HepG2 (cell line): Measurements from ENCODE around the gene GINM1. TPM values are rescaled to one million over a fixed set of nuclear protein-coding genes. Genes with fewer than 3 reads are reported as not detected.

Experiments
- AGO2 ChIP-seq: fragments of 200-400 bp; formaldehyde crosslinking; optimal IDR thresholded peaks from 2 replicates; pipeline ENCODE3; 2017; ENCODE audit warnings: mild to moderate bottlenecking, low read depth, low read length, moderate library complexity
- BCL3 ChIP-seq: sonication (generic); formaldehyde crosslinking; IDR thresholded peaks from 2 replicates; pipeline ENCODE4 v1.5.1; 2020; ENCODE audit warnings: mild to moderate bottlenecking, missing genetic modification reagents, moderate library complexity
- CENPX ChIP-seq: sonication (generic); formaldehyde crosslinking; IDR thresholded peaks from 2 replicates; pipeline ENCODE4 v1.9.0; 2021; ENCODE audit warnings: mild to moderate bottlenecking, missing genetic modification reagents, moderate library complexity
- E2F2 ChIP-seq: sonication (generic); formaldehyde crosslinking; IDR thresholded peaks from 2 replicates; pipeline ENCODE4 v1.4.0; 2020; ENCODE audit warnings: missing genetic modification reagents, borderline replicate concordance
- GATAD2A ChIP-seq: IDR thresholded peaks from 2 replicates; pipeline ENCODE4 v1.6.1; 2016
- IKZF5 ChIP-seq: IDR thresholded peaks from 2 replicates; pipeline ENCODE4 v1.6.1; 2018; ENCODE audit warnings: missing genetic modification reagents, mild to moderate bottlenecking, missing compliant biosample characterization
- MZF1 ChIP-seq: sonication (generic); formaldehyde crosslinking; IDR thresholded peaks from 2 replicates; pipeline ENCODE4 v1.8.1; 2023; ENCODE audit warnings: mild to moderate bottlenecking, missing genetic modification reagents, borderline replicate concordance
- NFRKB ChIP-seq: fragments of 450-650 bp; IDR thresholded peaks from 2 replicates; pipeline ENCODE4 v1.6.1; 2017
- NKX3-1 ChIP-seq: sonication (generic); formaldehyde crosslinking; IDR thresholded peaks from 2 replicates; pipeline ENCODE4 v1.5.0; 2020; ENCODE audit warnings: missing genetic modification reagents
- NR2F1 ChIP-seq, 2 experiments: fragments of 450-650 bp in 1 of 2; formaldehyde crosslinking in 1 of 2; IDR thresholded peaks; 2 replicates each; pipeline versions ENCODE4 v1.5.0 to v1.6.1; 2016 to 2020; ENCODE audit warnings: mild to moderate bottlenecking in 1 of 2, missing compliant biosample characterization in 1 of 2, missing genetic modification reagents in 1 of 2, moderate library complexity in 1 of 2
- PAWR ChIP-seq: sonication (generic); formaldehyde crosslinking; IDR thresholded peaks from 2 replicates; pipeline ENCODE4 v1.4.0; 2020; ENCODE audit warnings: missing genetic modification reagents, mild to moderate bottlenecking, borderline replicate concordance
- PBX3 ChIP-seq: sonication (generic); formaldehyde crosslinking; IDR thresholded peaks from 2 replicates; pipeline ENCODE4 v1.8.1; 2023; ENCODE audit warnings: missing genetic modification reagents, inconsistent platforms, borderline replicate concordance
- SKIL ChIP-seq: sonication (generic); formaldehyde crosslinking; IDR thresholded peaks from 2 replicates; pipeline ENCODE4 v1.8.0; 2022; ENCODE audit warnings: missing genetic modification reagents, mild to moderate bottlenecking, moderate library complexity, borderline replicate concordance
- TAF15 ChIP-seq: fragments of 200-400 bp; formaldehyde crosslinking; IDR thresholded peaks from one replicate; pipeline ENCODE4 v1.6.1; 2018; ENCODE audit warnings: mild to moderate bottlenecking, low read depth, low read length; ENCODE audit not compliant: poor library complexity, severe bottlenecking
- TCF7 ChIP-seq: sonication (generic); IDR thresholded peaks from 2 replicates; pipeline ENCODE4 v1.6.1; 2016; ENCODE audit warnings: antibody characterized with exemption, low read depth
- ZFAT ChIP-seq: sonication (generic); formaldehyde crosslinking; conservative IDR thresholded peaks from 2 replicates; pipeline ENCODE4 v1.8.1; 2023; ENCODE audit warnings: missing genetic modification reagents, inconsistent platforms
- ZNF335 ChIP-seq: sonication (generic); formaldehyde crosslinking; IDR thresholded peaks from 2 replicates; pipeline ENCODE4 v1.4.0; 2020; ENCODE audit warnings: missing genetic modification reagents
- ZNF652 ChIP-seq: IDR thresholded peaks from 2 replicates; pipeline ENCODE4 v1.6.1; 2016; ENCODE audit warnings: low read depth, borderline replicate concordance
- ZNF770 ChIP-seq: sonication (generic); formaldehyde crosslinking; IDR thresholded peaks from 2 replicates; pipeline ENCODE4 v1.5.0; 2020; ENCODE audit warnings: mild to moderate bottlenecking, missing genetic modification reagents
- ZSCAN20 ChIP-seq: sonication (generic); formaldehyde crosslinking; IDR thresholded peaks from 2 replicates; pipeline ENCODE4 v1.4.0; 2020; ENCODE audit warnings: missing genetic modification reagents, mild to moderate bottlenecking, borderline replicate concordance
- polyA plus RNA-seq, 8 experiments: library from polyadenylated mRNA; depleted of rRNA in 3 of 8; stranded (reverse) in 7 of 8; unstranded in 1 of 8; fragments of >200 nt; fragmentation: Illumina TruSeq in 4 of 8; extraction: Trizol in 4 of 8; gene quantifications; 2 replicates each; pipeline versions ENCODE4 v1.2.1 to v1.2.3, GENCODE V29; 2011 to 2016; ENCODE audit warnings: low read depth in 4 of 8, missing spikeins in 1 of 8, mixed read lengths in 1 of 8; ENCODE audit not compliant: insufficient read depth in 1 of 8
- total RNA-seq, 5 experiments: library from RNA; depleted of rRNA; stranded (reverse); fragments of >200 nt; fragmentation: Illumina TruSeq; extraction: Trizol; gene quantifications; 2 replicates each; pipeline ENCODE4 v1.2.3, GENCODE V29; 2016; ENCODE audit warnings: low read depth in 1 of 5

Gene GINM1
- total and polyA plus RNA-seq, 2 of the 13 experiments (the other 11 are each of a cell fraction or from before 2014, with no cell fraction given): 19.4 to 27.5 TPM

GRCh38 chr6:149566410-149567193, 427 bp downstream of the GINM1 start (continued):
- peak; percentile 93 for TF ChIP-seq BCL3 (CRISPR knock-in tag)
- TF ChIP-seq ZNF652 (CRISPR knock-in tag): 0 out of 2 replicates have a peak, but pooled peaks have one; percentile 5
- TF ChIP-seq ZSCAN20 (CRISPR knock-in tag): no peak
- TF ChIP-seq IKZF5: no peak; the same call in 1 of the 2 replicates
- no peak for TF ChIP-seq SKIL (CRISPR knock-in tag)
- no peak for TF ChIP-seq GATAD2A (CRISPR knock-in tag)
- TF ChIP-seq MZF1: 0 out of 2 replicates have a peak, but pooled peaks have one; percentile 29
- no peak for TF ChIP-seq TAF15
- no peak for TF ChIP-seq PBX3 (CRISPR knock-in tag)
- TF ChIP-seq NKX3-1 (CRISPR knock-in tag): no peak
- no peak for TF ChIP-seq ZFAT (CRISPR knock-in tag)
- TF ChIP-seq ZNF335 (CRISPR knock-in tag): peak; percentile 19; the same call in 1 of the 2 replicates
- no peak for TF ChIP-seq NR2F1 (CRISPR knock-in tag; IDR thresholded peaks at IDR 0.05)
- no peak for TF ChIP-seq E2F2 (CRISPR knock-in tag)
- no peak for TF ChIP-seq TCF7
- TF ChIP-seq AGO2: peak; percentile 90
- TF ChIP-seq ZNF770 (CRISPR knock-in tag): peak; percentile 21; the same call in 1 of the 2 replicates
- TF ChIP-seq PAWR: no peak; the same call in 1 of the 2 replicates
- TF ChIP-seq CENPX (CRISPR knock-in tag): no peak
- TF ChIP-seq NFRKB: no peak
